GM12875 (cell line): ENCODE results near the gene ALOX12.
"Not testable (repeated sequence)": the region's sequence is repeated elsewhere in the genome, so short reads cannot be mapped to it uniquely, and the experiment has no call there.

ENCODE experiments used
- H3K4me3 ChIP-seq: one replicate; pipeline ENCODE4 v1.5.1; 2011; ENCODE audit warnings: low read depth, low read length, control low read depth
- TF ChIP-seq, protein P1 (sequence below): IDR thresholded peaks from 2 replicates; pipeline ENCODE4 v1.5.1; 2011; ENCODE audit warnings: low read depth, mild to moderate bottlenecking, control low read depth, inconsistent platforms, low read length, moderate library complexity, borderline replicate concordance; ENCODE audit not compliant: insufficient read depth

Gene ALOX12

DNA sequence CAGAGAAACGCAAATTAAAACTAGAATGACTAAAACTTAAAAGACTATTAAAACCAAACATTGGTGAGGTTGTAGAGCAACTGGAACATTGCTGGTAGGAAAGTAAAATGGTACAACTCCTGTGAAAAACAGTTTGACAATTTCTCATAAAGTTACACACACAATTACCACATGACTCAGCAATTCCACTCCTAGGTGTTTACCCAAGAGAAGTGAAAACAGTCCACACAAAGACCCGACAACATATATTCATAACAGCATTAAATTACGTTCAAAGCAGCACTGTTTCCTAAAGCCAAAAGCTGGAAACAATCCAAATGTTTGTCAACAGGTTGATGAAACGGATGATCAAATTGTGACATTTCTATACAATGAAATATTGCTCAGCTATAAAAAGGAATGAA lies 26.5 kb upstream of the ALOX12 start:
- TF ChIP-seq, protein P1, sequence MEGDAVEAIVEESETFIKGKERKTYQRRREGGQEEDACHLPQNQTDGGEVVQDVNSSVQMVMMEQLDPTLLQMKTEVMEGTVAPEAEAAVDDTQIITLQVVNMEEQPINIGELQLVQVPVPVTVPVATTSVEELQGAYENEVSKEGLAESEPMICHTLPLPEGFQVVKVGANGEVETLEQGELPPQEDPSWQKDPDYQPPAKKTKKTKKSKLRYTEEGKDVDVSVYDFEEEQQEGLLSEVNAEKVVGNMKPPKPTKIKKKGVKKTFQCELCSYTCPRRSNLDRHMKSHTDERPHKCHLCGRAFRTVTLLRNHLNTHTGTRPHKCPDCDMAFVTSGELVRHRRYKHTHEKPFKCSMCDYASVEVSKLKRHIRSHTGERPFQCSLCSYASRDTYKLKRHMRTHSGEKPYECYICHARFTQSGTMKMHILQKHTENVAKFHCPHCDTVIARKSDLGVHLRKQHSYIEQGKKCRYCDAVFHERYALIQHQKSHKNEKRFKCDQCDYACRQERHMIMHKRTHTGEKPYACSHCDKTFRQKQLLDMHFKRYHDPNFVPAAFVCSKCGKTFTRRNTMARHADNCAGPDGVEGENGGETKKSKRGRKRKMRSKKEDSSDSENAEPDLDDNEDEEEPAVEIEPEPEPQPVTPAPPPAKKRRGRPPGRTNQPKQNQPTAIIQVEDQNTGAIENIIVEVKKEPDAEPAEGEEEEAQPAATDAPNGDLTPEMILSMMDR, result no peak
- H3K4me3 ChIP-seq, result no peak overlapping the region

DNA sequence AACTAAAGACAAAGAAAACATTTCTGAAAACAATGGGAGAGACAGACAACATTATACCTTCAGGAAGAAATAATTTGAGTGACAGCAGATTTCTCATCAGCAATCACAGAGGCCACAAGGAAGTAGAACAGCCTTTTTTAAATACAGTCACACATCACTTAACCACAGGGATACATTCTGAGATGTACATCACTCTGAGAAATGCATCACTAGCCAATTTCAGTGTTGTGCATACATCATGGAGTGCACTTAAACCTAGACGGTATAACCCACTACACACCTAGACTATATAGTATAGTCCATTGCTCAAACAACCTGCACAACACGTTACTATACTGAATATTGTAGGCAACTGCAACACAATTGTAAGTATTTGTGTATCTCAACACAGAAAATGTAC lies 24.9 kb upstream of the ALOX12 start:
- TF ChIP-seq, protein P1, result no peak
- no peak overlapping the region for H3K4me3 ChIP-seq

DNA sequence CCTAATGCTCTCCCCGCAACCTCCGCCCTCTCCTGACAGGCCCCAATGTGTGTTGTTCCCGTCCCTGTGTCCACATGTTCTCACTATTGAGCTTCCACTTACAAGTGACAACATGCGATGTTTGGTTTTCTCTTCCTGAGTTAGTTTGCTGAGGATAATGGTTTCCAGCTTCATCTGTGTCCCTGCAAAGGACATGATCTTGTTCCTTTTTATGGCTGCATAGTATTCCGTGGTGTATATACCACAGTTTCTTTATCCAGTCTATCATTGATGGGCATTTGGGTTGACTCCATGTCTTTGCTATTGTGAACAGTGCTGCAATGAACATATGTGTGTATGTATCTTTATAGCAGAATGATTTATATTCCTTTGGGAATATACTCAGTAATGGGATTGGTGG lies 16.4 kb upstream of the ALOX12 start:
- not testable (repeated sequence) for H3K4me3 ChIP-seq

DNA sequence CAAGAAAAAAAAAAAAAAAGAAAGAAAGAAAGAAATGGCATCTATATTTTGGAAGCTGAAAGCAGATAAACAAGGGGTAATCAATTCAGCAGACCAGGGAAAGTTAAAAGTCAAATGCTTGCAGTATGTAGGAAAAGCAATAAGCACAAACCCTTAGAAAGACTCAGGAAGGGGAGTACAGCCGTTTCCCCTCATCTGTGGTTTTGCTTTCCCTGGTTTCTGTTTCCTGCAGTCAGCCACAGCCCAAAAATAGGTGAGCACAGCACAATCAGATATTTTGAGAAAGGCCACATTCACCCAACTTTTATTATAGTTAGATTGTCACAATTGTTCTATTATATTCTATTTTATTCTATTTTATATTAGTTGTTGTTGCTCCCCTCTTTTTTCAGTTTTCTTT lies 14.4 kb upstream of the ALOX12 start:
- no peak overlapping the region for H3K4me3 ChIP-seq
- TF ChIP-seq, protein P1, result no peak

DNA sequence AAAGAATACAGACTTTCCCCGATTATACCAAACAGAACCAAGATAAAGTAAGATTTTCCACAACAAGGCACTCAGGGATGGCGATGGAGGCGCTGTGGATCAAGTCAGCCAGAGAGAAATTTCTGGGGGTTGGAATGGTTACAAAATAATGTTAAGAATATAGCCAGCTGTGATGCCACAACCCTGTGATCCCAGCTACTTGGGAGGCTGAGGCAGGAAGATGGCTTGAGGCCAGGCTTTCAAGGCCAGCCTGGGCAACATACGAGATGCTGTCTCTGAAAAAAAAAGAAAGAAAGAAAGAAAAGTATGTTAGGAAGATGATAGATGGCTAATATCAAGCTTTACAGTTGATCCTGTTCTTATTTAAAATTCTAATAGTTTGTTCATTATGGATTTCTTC lies 10.6 kb upstream of the ALOX12 start:
- TF ChIP-seq, protein P1, result no peak
- no peak overlapping the region for H3K4me3 ChIP-seq

DNA sequence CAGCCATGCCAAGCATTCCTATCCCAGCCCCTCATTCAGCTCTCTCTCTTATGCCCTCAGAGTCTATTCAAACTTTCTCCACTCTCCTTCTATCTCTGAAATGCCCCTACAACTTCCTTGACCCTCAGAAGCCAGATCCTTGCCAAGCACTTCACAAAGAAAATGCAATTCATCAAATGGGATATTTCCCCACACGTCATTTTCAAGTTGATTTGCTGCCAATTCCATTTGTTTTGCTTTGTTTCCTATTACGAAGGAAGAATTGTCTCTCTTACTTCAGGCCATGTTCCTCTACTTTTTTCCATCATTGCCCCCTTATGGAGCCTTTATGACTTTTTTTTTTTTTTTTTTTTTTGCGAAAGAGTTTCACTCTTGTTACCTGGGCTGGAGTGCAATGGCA lies 9.2 kb upstream of the ALOX12 start:
- TF ChIP-seq, protein P1, result no peak
- H3K4me3 ChIP-seq, result no peak overlapping the region

DNA sequence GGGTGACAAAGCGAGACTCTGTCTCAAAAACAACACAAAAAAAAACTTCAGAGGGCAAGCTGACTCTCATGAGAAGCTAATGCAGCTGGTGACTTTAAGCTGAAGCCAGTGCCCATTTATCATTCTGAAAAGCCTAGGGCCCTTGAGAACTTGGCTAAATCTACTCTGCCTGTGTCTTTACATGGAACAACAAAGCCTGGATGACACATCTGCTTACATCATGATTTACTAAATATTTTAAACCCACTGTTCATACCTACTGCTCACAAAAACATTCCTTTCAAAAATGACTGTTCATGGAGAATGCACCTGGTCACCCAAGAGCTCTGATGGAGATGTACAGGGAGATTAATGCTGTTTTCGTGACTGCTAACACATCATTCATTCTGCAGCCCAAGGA lies 6.1 kb upstream of the ALOX12 start:
- TF ChIP-seq, protein P1, result no peak
- H3K4me3 ChIP-seq, result no peak overlapping the region

DNA sequence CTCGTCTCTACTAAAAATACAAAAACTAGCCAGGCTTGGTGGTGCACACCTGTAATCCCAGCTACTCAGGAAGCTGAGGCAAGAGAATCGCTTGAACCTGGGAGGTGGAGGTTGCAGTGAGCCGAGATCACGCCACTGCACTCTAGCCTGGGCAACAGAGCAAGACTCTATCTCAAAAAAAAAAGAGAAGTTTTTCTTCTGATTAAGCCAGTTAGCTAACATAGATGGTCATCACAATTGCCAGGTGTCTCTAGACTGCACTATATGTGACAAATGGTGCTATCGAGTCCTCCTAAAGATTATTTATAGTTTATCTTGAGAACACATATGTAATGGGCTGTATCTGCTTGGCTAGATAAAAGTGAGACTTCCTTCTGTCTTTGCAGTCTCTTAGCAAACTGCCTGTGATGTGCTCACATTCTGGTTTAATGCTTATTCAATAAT lies 2.2 kb upstream of the ALOX12 start:
- not testable (repeated sequence) for H3K4me3 ChIP-seq
